Measurements from ENCODE around the gene FATE1. TPM values are rescaled to one million over a fixed set of nuclear protein-coding genes. Genes with fewer than 3 reads are reported as not detected.

FATE1 gene
- total and polyA plus RNA-seq, 2 of the 8 experiments (the other 6 are each of a cell fraction or from before 2014, with no cell fraction given), result 0.12 TPM; not detected in 1

- Histone ChIP-seq H3K36me3 (ENCODE audit: control insufficient read depth in 2 of 4, insufficient read depth in 4 of 4, low read length in 3 of 4) (no peaks in the 10 kb centered on the region), H3K4me3 (ENCODE audit: extremely low read depth in 1 of 4, insufficient read depth in 2 of 4, low read depth in 3 of 4, low read length in 4 of 4) (no peak overlapping the region), H3K27me3 (replicated peaks in 1 of 4; ENCODE audit: control insufficient read depth in 3 of 4, extremely low read depth in 1 of 4, insufficient read depth in 3 of 4, low read length in 3 of 4) (no peaks in the 10 kb centered on the region), H4K5ac (ENCODE audit: insufficient read length, low read depth, low read length) (no peak overlapping the region), H3K23ac (ENCODE audit: insufficient read length) (no peak overlapping the region), H3K79me1 (ENCODE audit: low read depth, low read length) (no peaks in the 10 kb centered on the region), H2AK5ac (ENCODE audit: low read depth, low read length) (no peak overlapping the region), H4K8ac (ENCODE audit: extremely low read depth, insufficient read depth, low read length) (no peak overlapping the region), H3K9me3 (ENCODE audit: insufficient read depth in 2 of 2, low read depth in 1 of 2, low read length in 1 of 2) (no peaks in the 10 kb centered on the region), H3K4ac (replicated peaks; ENCODE audit: insufficient read length, low read depth, low read length) (no peak overlapping the region), H3K79me2 (ENCODE audit: control insufficient read depth in 1 of 2, insufficient read depth in 2 of 2, low read length in 2 of 2) (no peaks in the 10 kb centered on the region), H2BK12ac (ENCODE audit: low read depth, low read length) (no peak overlapping the region), H3K23me2 (ENCODE audit: low read depth, low read length) (no peaks in the 10 kb centered on the region), H2BK120ac (replicated peaks; ENCODE audit: low read depth, low read length) (no peak overlapping the region), H3K27ac (ENCODE audit: low read depth, low read length) (no peak overlapping the region), H3K9ac (replicated peaks in 1 of 4; ENCODE audit: extremely low read depth in 1 of 4, low read depth in 3 of 4, low read length in 3 of 4) (no peak overlapping the region), H2BK20ac (ENCODE audit: low read length) (no peak overlapping the region), H2BK5ac (ENCODE audit: low read depth, low read length) (no peak overlapping the region), H3K4me1 (replicated peaks in 1 of 4; ENCODE audit: control insufficient read depth in 3 of 4, insufficient read depth in 4 of 4, low read length in 3 of 4) (no peaks in the 10 kb centered on the region), H2BK15ac (ENCODE audit: low read length) (no peak overlapping the region), H3K14ac (ENCODE audit: insufficient read length) (no peak overlapping the region), H3K18ac (ENCODE audit: extremely low read depth, low read length) (no peak overlapping the region), H2AFZ (ENCODE audit: low read length) (no peak overlapping the region), H3K4me2 (ENCODE audit: insufficient read depth in 1 of 2, low read depth in 2 of 2, low read length in 2 of 2) (no peak overlapping the region), H4K91ac (replicated peaks; ENCODE audit: insufficient read length, low read length) (no peak overlapping the region), H3K56ac (replicated peaks; ENCODE audit: insufficient read length, low read depth, low read length) (no peak overlapping the region), H4K20me1 (replicated peaks in 1 of 2; ENCODE audit: control insufficient read depth in 1 of 2, insufficient read depth in 2 of 2, low read length in 2 of 2) (no peaks in the 10 kb centered on the region)
- POLR2A ChIA-PET (ENCODE audit: partially characterized antibody), result no interaction called here
- FAIRE-seq (no peak), DNase-seq (ENCODE audit: low read depth in 1 of 2, low spot score in 2 of 2) (no peak)
- WGBS, 2 experiments (ENCODE audit: extremely low coverage in 1 of 2, insufficient coverage in 1 of 2, insufficient read length in 1 of 2, insufficient replicate concordance in 2 of 2, low coverage in 1 of 2, low lambda C conversion rate in 2 of 2, missing lambda C conversion rate in 1 of 2), result 100% methylated on average over 3 of the region's 8 CpGs; no CpG with 5 or more reads in 1 of the 2 experiments
- CTCF ChIA-PET (ENCODE audit: partially characterized antibody), result interaction anchor here (1.6 to 1.8 kb wide), 2 partner anchors 10 to 37 kb away, joined by 5 to 6 read pairs; no protein-coding TSS in a partner anchor
- TF ChIP-seq, protein P1, sequence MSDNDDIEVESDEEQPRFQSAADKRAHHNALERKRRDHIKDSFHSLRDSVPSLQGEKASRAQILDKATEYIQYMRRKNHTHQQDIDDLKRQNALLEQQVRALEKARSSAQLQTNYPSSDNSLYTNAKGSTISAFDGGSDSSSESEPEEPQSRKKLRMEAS (IDR thresholded peaks at IDR 0.05), result no peak
- TF ChIP-seq PHF8 (conservative IDR thresholded peaks at IDR 0.05; ENCODE audit: low read depth, low read length), result no peak
- no peak for TF ChIP-seq EP300 (IDR thresholded peaks at IDR 0.05; ENCODE audit: borderline replicate concordance in 1 of 2, low read depth in 2 of 2, low read length in 2 of 2)
- TF ChIP-seq BCL11A (IDR thresholded peaks at IDR 0.05; ENCODE audit: low read depth in 2 of 2, low read length in 2 of 2), result no peak
- no peak for TF ChIP-seq SIX5 (IDR thresholded peaks at IDR 0.05; ENCODE audit: low read depth, low read length)
- TF ChIP-seq RFX5 (IDR thresholded peaks at IDR 0.05; ENCODE audit: borderline replicate concordance, low read depth, low read length), result no peak
- no peak for TF ChIP-seq KDM1A (IDR thresholded peaks at IDR 0.05; ENCODE audit: borderline replicate concordance, low read length)
- no peak for TF ChIP-seq SP2 (IDR thresholded peaks at IDR 0.05; ENCODE audit: low read length)
- no peak for TF ChIP-seq NRF1 (IDR thresholded peaks at IDR 0.05; ENCODE audit: low read depth, low read length)
- TF ChIP-seq, protein P2, sequence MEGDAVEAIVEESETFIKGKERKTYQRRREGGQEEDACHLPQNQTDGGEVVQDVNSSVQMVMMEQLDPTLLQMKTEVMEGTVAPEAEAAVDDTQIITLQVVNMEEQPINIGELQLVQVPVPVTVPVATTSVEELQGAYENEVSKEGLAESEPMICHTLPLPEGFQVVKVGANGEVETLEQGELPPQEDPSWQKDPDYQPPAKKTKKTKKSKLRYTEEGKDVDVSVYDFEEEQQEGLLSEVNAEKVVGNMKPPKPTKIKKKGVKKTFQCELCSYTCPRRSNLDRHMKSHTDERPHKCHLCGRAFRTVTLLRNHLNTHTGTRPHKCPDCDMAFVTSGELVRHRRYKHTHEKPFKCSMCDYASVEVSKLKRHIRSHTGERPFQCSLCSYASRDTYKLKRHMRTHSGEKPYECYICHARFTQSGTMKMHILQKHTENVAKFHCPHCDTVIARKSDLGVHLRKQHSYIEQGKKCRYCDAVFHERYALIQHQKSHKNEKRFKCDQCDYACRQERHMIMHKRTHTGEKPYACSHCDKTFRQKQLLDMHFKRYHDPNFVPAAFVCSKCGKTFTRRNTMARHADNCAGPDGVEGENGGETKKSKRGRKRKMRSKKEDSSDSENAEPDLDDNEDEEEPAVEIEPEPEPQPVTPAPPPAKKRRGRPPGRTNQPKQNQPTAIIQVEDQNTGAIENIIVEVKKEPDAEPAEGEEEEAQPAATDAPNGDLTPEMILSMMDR (IDR thresholded peaks at IDR 0.05; ENCODE audit: control extremely low read depth in 1 of 3, insufficient read depth in 1 of 3, low read depth in 1 of 3, low read length in 3 of 3), result no peak
- TF ChIP-seq, protein P3, sequence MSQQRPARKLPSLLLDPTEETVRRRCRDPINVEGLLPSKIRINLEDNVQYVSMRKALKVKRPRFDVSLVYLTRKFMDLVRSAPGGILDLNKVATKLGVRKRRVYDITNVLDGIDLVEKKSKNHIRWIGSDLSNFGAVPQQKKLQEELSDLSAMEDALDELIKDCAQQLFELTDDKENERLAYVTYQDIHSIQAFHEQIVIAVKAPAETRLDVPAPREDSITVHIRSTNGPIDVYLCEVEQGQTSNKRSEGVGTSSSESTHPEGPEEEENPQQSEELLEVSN (IDR thresholded peaks at IDR 0.05), result no peak
These were observed 47.9 kb downstream of the FATE1 start for GRCh38 chrX:151763711-151764110.

Measured in H1 (cell line).